COR-L47 (cell line): ENCODE data around the gene SERTM1.

Source experiments
- DNase-seq: peaks from one replicate; lab custom pipeline; 2025; lab: John Stamatoyannopoulos, UW

SERTM1 gene

DNA sequence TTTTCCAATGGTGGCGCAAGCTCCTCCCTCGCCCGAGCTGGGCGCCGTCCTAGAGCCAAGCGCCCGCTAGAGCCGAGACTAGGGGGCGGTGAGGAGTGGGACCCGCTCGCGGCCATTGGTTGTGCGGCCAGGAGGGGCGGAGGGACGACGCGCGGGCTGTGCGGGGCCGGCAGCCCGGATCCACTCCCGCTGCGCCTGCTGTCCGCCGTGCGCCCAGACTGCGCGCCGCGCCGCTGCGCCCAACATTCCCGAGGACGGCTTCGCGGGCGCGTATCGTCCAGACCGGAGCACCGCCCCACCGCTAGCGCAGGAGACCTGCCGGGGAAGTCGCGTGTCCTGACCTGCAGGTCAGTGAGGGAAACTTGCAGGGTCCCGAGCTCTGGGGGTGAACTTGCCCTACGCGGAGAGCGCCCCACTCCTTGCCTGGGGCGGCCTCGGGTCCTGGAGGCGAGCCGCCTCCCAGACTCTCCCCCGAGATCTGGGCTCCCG lies at the start of gene SERTM1:
Gene SERTM1, plus strand, starts transcription at position 183 of the 489 bp plus-strand sequence. CDS start 21,059 bp downstream, outside the sequence.
- DNase-seq: peak; percentile 56

DNA sequence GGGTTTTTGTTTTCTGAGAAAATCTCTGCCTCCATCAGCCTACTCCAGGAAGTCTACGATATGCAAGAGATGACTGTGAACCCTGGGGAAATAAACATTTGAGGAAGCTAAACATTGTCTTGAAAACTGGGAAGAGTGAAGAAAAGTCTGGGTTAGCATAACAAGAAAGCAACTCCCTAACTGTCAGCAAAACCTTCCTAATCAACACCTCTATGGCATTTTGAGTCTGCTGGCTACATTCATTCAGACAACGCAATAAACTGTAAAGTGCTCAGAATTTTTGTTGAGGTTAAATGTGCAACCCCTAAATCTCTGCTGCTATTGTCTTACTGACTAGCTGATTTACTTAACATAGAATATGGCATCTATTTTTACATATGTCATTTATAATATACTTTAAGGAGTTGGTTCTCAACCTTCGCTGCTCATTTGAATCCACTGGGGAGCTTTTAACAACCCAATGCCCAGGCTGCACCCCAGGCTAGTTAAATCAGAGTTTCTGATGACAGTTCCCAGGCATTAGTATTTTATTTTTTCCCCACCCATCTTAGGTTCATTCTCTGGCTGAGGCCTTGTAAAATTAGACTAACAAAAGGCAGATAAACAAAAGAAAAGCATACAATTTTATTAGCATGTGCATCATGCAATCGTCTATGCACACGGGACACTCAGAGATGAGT lies 45.3 kb upstream of the SERTM1 start:
- DNase-seq: no peak

DNA sequence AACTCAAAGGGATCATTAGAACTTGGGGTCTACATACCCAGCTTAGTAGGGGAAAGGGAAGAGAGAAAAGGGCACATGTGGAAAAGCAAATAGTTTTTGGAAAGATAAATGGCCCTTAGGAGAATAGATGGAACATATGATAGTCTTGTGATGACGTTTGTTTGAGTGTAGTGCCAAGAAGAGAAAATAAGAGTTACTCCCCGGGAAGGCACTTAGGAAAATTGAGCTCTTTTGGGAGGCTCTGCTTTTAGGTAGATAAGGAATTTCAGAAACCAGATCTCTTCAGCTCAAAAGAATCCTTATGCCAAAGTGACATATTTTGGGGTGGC lies 44.8 kb upstream of the SERTM1 start:
- DNase-seq: no peak

DNA sequence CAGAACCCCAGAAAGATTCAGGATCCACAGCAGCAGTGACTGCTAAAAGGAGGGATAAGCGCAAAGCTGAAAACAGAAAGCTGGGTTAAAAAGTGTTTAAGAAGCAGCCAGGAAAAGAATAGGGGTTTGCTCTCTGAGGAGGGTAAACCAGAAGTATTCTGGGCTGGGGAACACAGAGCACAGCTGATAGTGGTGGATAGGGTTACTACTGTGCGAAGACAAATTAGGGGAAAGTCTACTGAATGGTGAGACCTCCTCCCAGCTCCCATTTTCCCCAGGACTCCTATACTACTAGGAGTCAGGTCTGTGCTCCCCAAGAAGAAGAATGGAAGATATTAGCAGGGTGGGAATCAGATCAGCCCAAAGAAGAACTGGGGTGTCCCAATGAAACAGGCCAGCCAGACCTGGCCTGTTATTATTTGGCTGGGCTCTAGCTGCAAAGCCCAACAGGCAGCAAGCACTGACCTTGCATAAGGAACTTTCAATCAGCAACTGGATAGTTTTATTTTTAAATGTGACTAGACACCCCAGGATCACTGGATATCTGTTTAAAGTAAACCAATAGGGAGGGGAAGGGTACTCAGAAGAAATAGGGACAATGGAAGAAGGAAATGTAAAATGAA lies 43.5 kb upstream of the SERTM1 start:
- no peak for DNase-seq

DNA sequence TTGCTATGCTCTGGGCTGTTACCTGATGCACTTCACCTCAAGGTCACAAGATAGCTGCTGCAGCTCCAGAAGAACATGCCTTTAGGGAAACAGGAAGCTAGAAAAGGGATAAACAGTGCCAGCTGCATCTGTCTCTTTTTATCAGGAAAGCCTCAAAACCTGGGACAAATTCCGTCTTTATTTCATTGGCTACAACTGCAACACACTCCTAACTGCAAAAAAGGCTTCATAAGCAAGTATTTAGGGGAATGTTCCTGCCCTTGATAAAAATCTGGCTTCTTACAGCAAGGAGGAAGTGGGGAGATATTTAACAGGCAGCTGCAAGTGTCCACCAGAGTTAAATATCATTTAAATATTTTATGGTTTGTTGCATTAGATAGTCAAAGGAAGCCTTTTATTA lies 34.2 kb upstream of the SERTM1 start:
- DNase-seq: no peak

DNA sequence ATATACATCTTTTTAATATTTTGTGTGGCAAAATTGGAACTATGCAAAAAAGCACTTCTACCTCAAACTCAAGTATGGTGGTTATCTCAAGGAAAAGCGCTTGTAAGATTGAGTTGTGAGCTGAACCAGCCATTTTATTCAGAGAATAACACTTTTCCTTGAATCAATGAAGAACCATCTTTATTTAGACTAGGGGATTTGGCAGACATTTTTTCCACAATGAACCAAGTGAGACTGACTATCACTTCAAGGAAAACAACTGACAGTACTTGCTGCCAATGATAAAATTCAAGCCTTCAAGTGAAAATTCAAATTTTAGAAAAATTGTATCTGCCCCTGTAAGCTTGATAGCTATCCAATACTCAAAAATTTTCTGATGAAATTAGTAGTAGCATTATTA lies 23.2 kb upstream of the SERTM1 start:
- no peak for DNase-seq

DNA sequence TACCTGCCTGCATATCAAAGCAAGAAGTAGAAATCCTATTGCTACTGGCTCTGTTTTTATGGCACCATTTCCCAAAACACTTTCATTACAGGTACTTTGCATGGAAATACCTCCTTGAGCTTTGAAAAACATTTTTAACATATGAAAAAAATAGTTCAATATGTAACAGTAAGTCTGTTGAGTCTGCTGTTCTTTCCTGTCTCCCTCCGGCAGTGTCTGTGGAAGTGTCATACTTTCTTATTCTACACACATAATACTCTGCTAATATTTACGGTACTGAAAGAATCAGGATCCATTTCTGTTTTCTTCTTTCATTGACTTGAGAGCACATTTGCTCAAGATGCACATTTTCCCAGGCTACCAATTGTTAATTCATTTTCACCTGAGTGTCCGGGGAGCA lies 8.2 kb upstream of the SERTM1 start:
- no peak for DNase-seq

DNA sequence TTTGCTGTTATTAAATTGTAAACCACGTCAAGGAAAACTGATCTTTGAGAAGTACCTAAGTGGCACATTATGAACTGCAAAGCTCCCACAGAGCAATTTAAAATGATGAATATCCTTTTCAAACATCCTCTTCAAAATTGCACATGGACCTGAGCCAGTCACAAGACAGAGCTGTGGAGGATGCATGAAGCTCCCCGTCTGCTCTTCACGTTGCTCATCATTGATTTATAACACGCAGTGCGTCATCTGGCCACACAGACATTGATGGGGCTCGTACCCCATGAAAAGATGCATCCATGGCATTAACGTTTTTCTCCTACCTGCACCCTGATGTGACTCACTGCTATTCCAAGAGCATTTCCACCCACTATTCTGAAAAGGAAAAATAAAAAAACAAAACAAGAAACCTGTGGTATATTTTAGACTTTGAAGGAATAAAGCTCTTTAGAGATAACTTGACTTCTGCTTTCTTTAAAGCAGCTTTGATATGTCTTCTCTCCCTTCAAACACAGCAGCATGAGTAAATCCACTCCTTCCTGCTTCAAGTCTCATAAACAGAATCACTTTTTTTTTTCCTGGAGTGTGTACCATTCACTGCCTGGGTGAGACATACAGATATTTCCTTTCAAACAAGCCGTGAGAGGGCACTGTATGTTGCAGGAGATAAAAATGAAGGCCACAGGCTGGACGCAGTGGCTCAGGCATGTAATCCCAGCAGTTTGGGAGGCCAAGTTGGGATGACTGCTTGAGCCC lies 7.2 kb upstream of the SERTM1 start:
- peak; percentile 34 for DNase-seq

DNA sequence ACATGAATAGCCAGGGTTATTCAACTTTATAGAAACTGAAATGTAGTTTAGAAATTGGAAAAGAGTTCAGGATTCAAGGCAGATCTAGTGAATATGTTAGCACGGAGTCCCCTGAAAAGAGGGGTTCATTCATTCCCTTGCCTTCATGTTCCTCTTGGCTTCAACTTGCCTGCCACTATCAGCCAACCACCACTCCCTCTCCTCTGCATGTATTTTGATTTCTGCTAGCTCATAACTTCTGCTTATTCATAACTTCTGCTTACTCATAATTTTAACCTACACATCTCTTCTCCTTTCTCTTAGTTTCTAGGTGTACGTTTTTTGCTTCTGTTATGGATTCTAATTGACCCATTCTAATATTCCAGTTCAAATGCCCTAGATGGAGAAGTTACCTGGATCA lies 5.5 kb upstream of the SERTM1 start:
- no peak for DNase-seq

DNA sequence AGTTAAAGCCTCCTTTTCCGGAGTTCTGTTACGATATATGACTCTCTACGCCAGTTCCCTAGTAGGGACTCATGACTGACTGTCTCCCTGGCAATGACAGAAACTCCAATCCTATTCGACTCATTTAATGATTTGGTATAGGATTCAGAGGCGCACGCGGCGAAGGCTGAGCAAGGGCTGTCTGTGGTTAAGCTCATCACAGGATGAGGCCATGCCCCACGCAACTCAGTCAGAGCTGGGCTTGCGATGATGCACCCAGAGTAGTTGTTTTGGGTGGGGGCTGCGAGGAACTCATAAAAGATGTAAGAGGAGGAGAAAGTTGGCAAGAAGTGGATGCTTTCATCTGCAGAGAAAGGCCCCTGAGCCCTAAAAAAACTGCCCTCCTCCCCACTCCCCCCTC lies 468 bp upstream of the SERTM1 start:
- DNase-seq: no peak

DNA sequence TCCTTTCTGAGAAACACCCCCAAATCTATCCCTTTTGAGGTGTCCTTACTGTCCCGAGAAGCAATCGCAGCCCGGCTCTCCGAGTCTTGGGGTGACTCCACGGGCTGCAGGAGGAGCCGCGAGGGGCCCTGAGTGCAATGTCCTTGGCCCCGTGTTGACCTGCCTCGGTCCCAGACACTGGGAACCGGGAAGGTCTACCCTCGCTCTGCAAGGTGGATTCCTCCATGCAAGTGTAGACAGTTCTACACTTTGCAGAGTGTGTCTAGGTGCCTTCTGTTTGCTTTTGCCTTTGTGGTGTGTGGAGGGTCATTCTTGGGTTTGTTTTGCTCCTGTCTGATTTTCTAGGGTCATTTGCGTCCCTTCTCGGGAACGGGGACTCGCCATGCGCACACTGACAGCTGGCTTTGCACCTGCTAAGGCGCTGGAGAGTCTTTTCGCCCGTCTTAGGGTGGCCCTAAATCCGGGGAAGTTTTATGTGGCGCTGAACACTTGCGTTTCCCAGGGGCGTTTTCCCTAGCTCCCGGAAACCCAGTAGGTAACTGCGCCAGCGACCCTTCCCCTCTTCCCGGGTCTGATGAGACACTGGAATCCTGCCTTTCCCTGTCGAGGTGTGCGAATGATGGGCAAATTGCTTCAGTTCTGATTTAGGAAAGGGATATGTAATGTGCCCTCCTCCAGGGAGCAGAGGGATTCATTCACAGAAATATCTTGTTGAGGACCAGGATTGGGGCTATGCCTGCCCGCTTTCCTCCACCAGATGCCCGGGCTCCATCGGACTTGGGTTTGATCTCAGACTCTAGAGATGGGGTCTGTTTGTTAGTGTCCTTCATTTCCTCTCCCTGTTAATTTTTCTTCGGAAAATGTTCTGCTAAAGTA lies 755 bp downstream of the SERTM1 start:
- DNase-seq: no peak

DNA sequence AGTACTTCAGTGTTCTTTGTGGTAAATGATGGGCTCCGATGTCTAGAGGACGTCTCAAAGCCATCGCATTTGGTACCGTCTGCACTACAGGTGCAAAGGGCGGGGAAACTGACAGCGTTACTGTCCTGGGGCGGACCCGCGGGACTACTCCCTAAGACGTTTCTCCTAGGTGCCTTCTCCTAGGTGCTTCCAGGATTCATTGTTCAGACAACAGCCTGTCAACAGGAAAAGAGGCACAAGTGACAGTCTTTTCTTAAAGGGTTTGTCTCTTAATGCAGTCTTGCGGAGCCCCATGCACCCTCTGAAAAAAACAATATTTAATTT lies 1.4 kb downstream of the SERTM1 start:
- DNase-seq: no peak

DNA sequence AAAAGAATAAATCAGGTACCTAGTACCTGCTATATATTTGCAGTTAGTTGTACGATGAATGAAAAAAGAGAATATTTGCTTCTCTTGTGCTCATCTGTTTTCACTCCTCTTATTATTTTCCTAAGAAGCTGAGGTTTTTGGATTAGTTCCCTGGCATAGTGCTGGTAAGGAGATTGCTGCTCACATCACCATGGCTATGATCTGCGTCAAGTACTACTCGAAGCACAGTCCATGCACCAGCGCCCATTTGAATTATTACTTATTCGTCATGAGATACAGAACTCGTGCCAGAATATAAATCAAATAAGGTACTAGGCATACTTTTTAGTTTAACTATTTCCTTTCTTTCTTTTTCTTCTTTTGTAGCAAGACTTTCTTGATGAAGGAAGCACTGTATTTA lies 7.1 kb downstream of the SERTM1 start:
- DNase-seq: no peak

DNA sequence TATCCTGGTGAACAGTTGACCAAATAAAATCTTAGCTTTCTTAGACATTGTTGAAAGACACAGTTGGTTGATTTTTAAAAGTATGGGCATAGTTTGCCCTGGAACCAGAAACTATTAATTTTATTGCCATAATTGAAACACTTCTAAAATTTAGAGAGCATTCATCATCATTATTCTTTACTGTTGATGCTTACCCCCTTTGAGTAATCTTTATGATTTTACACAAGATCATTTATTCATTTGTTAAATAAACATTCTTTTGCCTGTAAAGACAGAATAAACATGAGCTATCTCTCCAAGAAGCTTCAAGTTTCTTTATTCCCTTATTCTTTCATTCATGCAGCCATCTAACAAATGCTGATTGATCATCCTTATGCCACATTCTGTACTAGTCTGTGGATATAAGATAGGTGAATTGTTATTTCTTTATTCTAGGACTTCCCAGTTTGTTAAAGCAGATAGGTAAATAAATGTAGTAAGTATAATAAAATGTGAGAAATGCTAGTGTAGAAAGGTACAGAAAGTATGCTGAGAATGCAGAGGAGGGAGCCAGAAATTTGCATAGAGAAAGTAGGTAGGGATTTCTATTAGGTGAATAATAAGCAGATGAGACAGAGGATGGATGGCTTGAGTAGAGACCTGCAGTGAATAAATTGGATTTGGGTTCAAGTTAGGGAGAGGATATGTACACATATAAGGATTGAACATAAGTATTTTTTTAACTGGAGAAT lies 8.2 kb downstream of the SERTM1 start:
- DNase-seq: no peak

DNA sequence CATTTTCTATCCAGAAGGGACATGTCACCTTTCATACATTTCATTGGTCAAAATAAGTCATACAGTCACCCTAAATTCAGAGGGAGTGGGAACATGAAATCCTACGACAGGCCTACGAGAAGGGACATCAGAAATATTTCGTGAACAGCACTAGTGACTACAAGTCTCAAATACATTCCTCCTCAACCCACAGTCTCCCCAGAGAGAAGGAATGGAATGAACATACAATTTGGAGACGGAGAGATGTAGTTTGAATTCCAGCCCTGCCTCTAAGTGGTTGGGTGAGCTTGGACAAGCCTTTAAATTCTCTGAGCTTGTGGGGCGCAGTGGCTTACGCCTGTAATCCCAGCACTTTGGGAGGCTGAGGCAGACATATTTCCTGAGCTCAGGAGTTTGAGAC lies 9.9 kb downstream of the SERTM1 start:
- DNase-seq: no peak

DNA sequence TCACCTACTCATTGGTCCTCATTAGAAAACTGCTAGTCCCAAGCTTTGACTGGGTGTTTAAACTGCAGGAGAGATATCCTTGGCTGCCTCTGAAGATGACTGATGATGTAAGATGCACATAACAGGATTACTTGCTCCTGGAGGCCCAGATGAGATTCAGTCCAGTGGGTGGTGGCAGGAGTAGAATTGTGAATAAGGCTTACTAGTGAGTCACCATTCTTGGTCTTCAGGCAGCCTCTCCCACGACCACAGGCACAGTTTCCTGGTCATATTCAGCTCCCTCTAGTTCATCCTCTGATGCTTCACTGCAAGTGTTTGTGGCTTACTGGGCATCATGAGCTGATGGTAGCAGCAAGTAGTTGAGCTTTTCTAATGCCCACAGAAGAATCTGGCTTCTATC lies 12.1 kb downstream of the SERTM1 start:
- DNase-seq: no peak

DNA sequence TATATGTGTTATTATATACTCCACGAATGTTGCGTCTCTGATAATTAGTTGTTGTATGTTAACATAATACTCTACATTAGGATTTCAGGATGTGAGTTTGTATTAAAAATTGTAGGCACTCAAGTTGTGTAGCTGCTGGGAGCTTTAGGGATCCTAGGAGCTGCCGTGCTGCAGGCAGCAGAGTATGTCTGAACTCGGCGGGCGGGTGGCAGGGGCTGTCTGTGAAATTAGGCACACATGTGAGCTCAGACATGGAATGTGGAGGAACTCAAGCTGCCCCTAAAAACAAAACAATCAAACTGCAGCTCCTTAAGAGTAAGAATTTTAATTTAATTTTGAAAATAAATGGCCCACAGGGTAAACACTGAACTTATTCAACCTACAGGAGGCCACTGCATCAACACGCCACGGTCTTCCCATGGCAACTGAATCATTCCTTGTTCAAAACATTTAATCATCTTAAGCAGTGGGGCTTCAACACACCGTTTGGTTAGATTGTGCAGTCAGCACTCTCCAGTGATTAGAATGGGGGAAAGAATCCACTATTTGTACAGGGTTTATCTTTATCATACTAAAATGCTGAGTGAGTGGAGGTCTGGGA lies 22.7 kb downstream of the SERTM1 start:
- DNase-seq: no peak

DNA sequence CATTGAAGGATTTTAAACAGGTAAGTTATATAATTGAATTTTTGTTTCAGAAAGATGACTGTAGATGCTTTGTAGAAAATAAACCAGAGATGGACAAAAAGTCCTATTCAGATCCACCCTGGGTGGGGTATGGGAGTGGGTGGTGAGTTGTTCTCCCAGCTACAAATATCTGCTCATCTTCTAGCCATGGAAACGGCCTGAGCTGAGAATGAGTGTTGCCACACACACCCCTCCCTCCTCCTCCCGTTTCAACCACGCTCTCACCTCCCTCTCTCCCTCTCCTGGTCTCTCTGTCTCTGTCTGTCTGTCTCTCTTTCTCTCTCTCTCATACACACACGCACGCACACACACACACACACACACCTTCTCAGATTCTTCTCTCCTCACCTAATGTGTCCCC lies 26.4 kb downstream of the SERTM1 start:
- DNase-seq: no peak

DNA sequence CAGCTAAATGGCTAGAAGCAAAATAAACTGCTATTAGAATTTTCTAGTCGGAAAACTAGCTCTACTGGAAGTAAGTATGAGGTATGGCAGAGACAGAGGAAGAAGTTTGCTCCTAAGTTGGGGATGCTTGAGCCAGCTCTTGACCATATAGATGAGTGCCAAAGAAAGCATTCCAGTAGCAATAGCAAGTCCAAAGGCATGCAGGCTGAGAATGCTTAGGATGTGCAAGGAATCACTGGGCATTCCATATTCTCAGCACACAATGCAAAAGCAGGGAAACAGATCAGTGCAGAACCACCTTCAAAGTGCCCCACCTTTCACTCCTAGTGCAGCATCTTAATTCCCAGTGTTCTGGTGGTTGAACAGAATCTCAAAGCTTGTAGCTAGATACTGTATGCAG lies 32.9 kb downstream of the SERTM1 start:
- no peak for DNase-seq

DNA sequence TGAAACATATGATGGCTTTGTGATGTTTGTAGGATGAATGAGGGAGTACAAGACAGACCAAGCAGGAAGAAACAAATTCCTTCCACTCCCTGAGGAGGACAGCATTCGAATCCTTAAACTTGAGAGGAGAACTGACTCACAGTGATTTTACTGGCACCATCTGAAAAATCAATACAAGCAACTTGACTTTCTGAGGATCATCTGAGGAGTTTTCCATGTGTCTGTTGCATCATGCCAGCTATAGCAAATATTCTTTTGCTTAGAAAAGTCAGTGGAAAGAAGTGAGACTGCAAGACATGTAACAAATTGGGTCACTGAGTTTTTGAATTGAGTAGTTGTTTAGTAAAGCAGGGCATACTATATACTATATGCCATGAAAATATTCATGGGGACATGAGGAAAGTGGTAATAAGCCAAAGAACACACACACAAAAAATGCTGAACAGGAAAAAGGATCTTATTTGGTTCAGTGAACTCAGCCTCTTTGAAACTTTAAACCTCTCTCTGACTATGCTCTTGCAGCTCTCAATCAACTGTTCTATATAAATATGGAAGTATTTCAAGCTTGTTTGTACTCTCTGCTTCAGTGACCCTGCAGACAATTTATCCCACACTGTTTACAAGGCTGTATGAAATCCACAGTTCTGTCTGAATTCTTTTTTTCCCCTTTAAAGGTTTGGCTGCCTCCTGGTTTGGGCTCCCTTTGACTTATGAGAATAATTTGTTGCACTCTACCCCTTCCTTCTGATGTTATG lies 35.5 kb downstream of the SERTM1 start:
- no peak for DNase-seq

DNA sequence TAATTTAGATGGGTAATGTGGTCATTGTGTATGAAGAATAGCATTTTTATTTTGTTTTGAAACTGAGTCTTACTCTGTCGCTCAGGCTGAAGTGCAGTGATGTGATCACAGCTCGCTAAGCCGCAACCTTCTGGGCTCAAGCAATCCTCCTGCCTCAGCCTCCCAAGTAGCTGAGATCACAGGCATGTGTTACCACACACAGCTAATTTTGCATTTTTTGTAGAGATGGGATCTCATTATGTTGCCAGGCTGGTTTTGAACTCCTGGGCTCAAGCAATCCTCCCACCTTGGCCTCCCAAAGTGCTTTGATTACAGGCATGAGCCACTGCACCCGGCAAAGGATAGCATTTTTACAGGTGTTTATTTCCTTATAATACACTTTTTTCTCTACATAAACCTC lies 36.6 kb downstream of the SERTM1 start:
- no peak for DNase-seq
